Ishikawa (cell line): ENCODE results near the gene MORN4.

Experiments used
- CEBPB ChIP-seq: IDR thresholded peaks from 2 replicates; pipeline ENCODE4 v1.6.1; 2012
- CREB1 ChIP-seq: IDR thresholded peaks from 2 replicates; pipeline ENCODE4 v1.6.1; 2012; ENCODE audit warnings: low read depth
- EGR1 ChIP-seq: IDR thresholded peaks from 2 replicates; pipeline ENCODE4 v1.6.1; 2012
- EP300 ChIP-seq: IDR thresholded peaks from 2 replicates; pipeline ENCODE4 v1.6.1; 2012; ENCODE audit warnings: borderline replicate concordance
- FOXM1 ChIP-seq: IDR thresholded peaks from 2 replicates; pipeline ENCODE4 v1.6.1; 2012; ENCODE audit warnings: low read depth, borderline replicate concordance
- NFIC ChIP-seq: IDR thresholded peaks from 2 replicates; pipeline ENCODE4 v1.6.1; 2012
- RAD21 ChIP-seq: IDR thresholded peaks from 2 replicates; pipeline ENCODE4 v1.6.1; 2012; ENCODE audit warnings: low read depth
- TAF1 ChIP-seq: IDR thresholded peaks from 2 replicates; pipeline ENCODE4 v1.6.1; 2012; ENCODE audit warnings: low read depth, mild to moderate bottlenecking
- TCF12 ChIP-seq: IDR thresholded peaks from 2 replicates; pipeline ENCODE4 v1.6.1; 2012; ENCODE audit warnings: low read depth
- TEAD4 ChIP-seq: IDR thresholded peaks from 2 replicates; pipeline ENCODE4 v1.6.1; 2012
- YY1 ChIP-seq: IDR thresholded peaks from 2 replicates; pipeline ENCODE4 v1.6.1; 2012; ENCODE audit warnings: low read depth
- ZBTB7A ChIP-seq: IDR thresholded peaks from 2 replicates; pipeline ENCODE4 v1.6.1; 2012; ENCODE audit warnings: low read depth
- TF ChIP-seq, protein P1 (sequence below): IDR thresholded peaks from 2 replicates; pipeline ENCODE4 v1.6.1; 2012; ENCODE audit warnings: low read depth, mild to moderate bottlenecking
- TF ChIP-seq, protein P2 (sequence below): IDR thresholded peaks from 2 replicates; pipeline ENCODE4 v1.6.1; 2012
- TF ChIP-seq, protein P3 (sequence below): IDR thresholded peaks from 2 replicates; pipeline ENCODE4 v1.6.1; 2012

MORN4 gene

DNA sequence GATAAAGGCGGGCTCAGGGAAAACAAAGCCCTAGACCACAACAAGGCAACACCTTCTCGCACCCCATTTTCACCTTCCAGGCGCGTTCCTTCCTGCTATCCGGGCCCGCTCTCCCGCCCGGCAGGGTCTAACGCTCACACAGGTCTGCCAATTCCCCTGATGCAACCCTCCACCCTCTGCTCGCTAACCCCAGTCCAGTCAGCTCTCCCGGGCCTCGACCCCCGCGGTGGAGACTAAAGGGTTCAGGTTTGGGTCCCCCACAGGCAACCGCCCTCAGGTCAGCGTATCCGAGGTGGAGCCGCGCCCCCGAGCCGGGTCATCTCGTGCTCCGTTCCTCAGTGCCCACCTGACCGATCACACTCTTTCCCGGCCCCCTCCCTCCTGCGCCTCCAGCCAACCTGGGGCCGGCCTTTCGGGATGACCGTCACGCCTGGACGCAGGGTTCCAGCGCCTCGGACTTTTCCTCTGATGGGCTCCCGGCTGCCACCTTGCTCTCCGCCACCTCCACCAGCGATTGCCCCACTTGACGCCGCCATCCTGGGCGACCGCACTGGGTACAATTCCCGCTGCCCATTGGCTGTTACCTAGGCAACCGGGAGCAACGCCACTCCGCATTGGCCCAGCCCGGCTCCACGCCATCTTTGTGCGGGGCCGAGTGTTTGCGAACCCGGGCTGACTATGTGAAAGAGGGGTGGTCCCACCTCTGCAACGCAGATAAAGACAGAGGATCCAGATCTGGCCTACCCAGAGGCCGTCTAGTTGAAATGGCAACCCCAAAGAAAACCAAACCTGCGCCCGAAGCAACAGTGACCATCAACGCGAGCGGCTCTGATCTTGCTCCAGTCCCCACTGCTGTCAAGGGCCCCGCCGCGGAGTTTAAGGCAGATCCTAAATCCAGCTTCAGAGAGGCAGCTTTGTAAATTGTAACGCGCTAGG is at the start of gene MORN4:
MORN4 (minus strand) TSS at position 552 of the 936 bp plus-strand sequence. CDS start 13,847 bp downstream, outside the sequence.
- peak; percentile 49; the same call in 1 of the 2 replicates for TF ChIP-seq CREB1
- TF ChIP-seq, protein P1, sequence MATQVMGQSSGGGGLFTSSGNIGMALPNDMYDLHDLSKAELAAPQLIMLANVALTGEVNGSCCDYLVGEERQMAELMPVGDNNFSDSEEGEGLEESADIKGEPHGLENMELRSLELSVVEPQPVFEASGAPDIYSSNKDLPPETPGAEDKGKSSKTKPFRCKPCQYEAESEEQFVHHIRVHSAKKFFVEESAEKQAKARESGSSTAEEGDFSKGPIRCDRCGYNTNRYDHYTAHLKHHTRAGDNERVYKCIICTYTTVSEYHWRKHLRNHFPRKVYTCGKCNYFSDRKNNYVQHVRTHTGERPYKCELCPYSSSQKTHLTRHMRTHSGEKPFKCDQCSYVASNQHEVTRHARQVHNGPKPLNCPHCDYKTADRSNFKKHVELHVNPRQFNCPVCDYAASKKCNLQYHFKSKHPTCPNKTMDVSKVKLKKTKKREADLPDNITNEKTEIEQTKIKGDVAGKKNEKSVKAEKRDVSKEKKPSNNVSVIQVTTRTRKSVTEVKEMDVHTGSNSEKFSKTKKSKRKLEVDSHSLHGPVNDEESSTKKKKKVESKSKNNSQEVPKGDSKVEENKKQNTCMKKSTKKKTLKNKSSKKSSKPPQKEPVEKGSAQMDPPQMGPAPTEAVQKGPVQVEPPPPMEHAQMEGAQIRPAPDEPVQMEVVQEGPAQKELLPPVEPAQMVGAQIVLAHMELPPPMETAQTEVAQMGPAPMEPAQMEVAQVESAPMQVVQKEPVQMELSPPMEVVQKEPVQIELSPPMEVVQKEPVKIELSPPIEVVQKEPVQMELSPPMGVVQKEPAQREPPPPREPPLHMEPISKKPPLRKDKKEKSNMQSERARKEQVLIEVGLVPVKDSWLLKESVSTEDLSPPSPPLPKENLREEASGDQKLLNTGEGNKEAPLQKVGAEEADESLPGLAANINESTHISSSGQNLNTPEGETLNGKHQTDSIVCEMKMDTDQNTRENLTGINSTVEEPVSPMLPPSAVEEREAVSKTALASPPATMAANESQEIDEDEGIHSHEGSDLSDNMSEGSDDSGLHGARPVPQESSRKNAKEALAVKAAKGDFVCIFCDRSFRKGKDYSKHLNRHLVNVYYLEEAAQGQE, result 0 out of 2 replicates have a peak, but pooled peaks have one; percentile 19
- peak; percentile 64 for TF ChIP-seq CEBPB
- TF ChIP-seq, protein P2, sequence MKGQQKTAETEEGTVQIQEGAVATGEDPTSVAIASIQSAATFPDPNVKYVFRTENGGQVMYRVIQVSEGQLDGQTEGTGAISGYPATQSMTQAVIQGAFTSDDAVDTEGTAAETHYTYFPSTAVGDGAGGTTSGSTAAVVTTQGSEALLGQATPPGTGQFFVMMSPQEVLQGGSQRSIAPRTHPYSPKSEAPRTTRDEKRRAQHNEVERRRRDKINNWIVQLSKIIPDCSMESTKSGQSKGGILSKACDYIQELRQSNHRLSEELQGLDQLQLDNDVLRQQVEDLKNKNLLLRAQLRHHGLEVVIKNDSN, result 0 out of 2 replicates have a peak, but pooled peaks have one; percentile 45
- TF ChIP-seq RAD21, result no peak
- no peak for TF ChIP-seq EP300
- no peak for TF ChIP-seq FOXM1
- 0 out of 2 replicates have a peak, but pooled peaks have one; percentile 33 for TF ChIP-seq TCF12
- peak; percentile 75 for TF ChIP-seq ZBTB7A
- TF ChIP-seq, protein P3, sequence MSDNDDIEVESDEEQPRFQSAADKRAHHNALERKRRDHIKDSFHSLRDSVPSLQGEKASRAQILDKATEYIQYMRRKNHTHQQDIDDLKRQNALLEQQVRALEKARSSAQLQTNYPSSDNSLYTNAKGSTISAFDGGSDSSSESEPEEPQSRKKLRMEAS, result peak; percentile 57
- TF ChIP-seq TEAD4, result no peak
- TF ChIP-seq TAF1, result peak; percentile 91
- TF ChIP-seq NFIC, result no peak
- peak; percentile 100 for TF ChIP-seq YY1
- TF ChIP-seq EGR1, result peak; percentile 85

GRCh38 chr10:97682042-97682441 is 48.7 kb upstream of the MORN4 start:
- no peak for TF ChIP-seq CEBPB
- no peak for TF ChIP-seq RAD21
- no peak for TF ChIP-seq CREB1
- TF ChIP-seq EP300, result no peak

- no peak for TF ChIP-seq NFIC
- TF ChIP-seq RAD21, result no peak
- no peak for TF ChIP-seq EP300
- no peak for TF ChIP-seq EGR1
- no peak for TF ChIP-seq ZBTB7A
- TF ChIP-seq FOXM1, result no peak
- no peak for TF ChIP-seq TAF1
- TF ChIP-seq, protein P3, result no peak
- TF ChIP-seq, protein P2, result no peak
- TF ChIP-seq, protein P1, result no peak
- TF ChIP-seq CEBPB, result no peak
- no peak for TF ChIP-seq TCF12
- no peak for TF ChIP-seq YY1
- no peak for TF ChIP-seq TEAD4
- no peak for TF ChIP-seq CREB1
Observed at GRCh38 chr10:97679594-97679993, 46.3 kb upstream of the MORN4 start.

- peak; percentile 85 for TF ChIP-seq RAD21
- no peak for TF ChIP-seq TAF1
Observed at GRCh38 chr10:97676770-97677581, 43.7 kb upstream of the MORN4 start.

DNA sequence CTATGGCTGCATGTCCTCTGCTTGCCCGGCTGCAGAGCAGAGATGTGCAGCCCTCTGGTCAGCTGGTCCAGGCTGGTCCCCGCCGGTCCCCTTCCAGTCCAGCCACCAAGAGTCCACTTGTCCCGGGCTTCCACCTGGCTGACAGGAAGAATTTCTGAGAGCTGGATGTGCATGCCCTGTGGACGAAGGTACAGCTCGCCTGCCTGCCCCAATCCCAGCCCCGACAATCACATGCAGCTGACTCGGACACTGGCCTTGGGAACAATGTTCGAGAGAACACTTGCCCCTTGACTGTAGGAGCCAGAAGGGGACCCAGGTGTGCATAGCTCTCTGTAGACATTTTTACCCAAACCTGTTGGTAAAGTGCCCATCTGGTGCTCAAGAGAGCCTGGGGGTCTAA is 41.9 kb upstream of the MORN4 start:
- no peak for TF ChIP-seq CREB1
